Natural killer cell (primary cell): ENCODE data around the gene AGBL5. TPM values are rescaled to one million over a fixed set of nuclear protein-coding genes. Genes with fewer than 3 reads are reported as not detected.

Source experiments
- ATAC-seq, 3 donors: fragments of 150-1000 bp in 2 of 3; fragments of 200-7000 bp in 1 of 3; cut with Tn5 transposase; 1 replicate in 1 of 3; 2 replicates in 2 of 3; pipeline ENCODE4 v1.10.0; 2021; ENCODE audit warnings: mild to moderate bottlenecking in 2 of 3, moderate library complexity in 2 of 3
- DNase-seq, 2 donors: peaks; one replicate each; pipeline versions ENCODE4 v3.0.0 to v3.0.0-alpha.2; 2013 to 2021; ENCODE audit warnings: mixed read lengths in 1 of 2
- H3K27ac ChIP-seq: one replicate; pipeline ENCODE4 v1.5.1; 2013; ENCODE audit warnings: mild to moderate bottlenecking, low read length
- H3K27me3 ChIP-seq: one replicate; pipeline ENCODE4 v1.6.1; 2013; ENCODE audit warnings: low read length; ENCODE audit not compliant: control insufficient read depth, insufficient read depth
- H3K36me3 ChIP-seq: one replicate; pipeline ENCODE4 v1.6.1; 2013; ENCODE audit warnings: low read length; ENCODE audit not compliant: control insufficient read depth, insufficient read depth
- H3K4me1 ChIP-seq: one replicate; pipeline ENCODE4 v1.6.1; 2013; ENCODE audit warnings: low read length; ENCODE audit not compliant: control insufficient read depth, insufficient read depth
- H3K4me3 ChIP-seq: one replicate; pipeline ENCODE4 v1.5.1; 2013; ENCODE audit warnings: low read length
- H3K9me3 ChIP-seq: one replicate; pipeline ENCODE4 v1.6.1; 2013; ENCODE audit warnings: low read length; ENCODE audit not compliant: control insufficient read depth, insufficient read depth
- H3K27ac Mint-ChIP-seq, 2 donors: one replicate each; pipeline ENCODE4 v1.8.0; 2022; ENCODE audit warnings: mild to moderate bottlenecking in 2 of 2, mixed read lengths in 2 of 2, moderate library complexity in 1 of 2
- H3K27me3 Mint-ChIP-seq, 2 donors: one replicate each; pipeline ENCODE4 v1.8.0; 2022; ENCODE audit warnings: low read depth in 2 of 2, mixed read lengths in 2 of 2
- H3K36me3 Mint-ChIP-seq: one replicate; pipeline ENCODE4 v1.8.0; 2022; ENCODE audit warnings: mixed read lengths
- H3K4me1 Mint-ChIP-seq, 2 donors: one replicate each; pipeline ENCODE4 v1.8.0; 2022; ENCODE audit warnings: mixed read lengths in 2 of 2
- H3K4me3 Mint-ChIP-seq: one replicate; pipeline ENCODE4 v1.8.0; 2022; ENCODE audit warnings: mild to moderate bottlenecking, moderate library complexity, mixed read lengths
- H3K9me3 Mint-ChIP-seq, 2 donors: one replicate each; pipeline ENCODE4 v1.8.0; 2022; ENCODE audit warnings: mixed read lengths in 2 of 2
- WGBS: methylation state at CpG from one replicate; pipeline ENCODE4 v1.1.7; 2013; ENCODE audit warnings: missing lambda C conversion rate; ENCODE audit not compliant: insufficient coverage; 5-methylcytosine and 5-hydroxymethylcytosine counted together
- intact Hi-C: fragments of 100-400 bp; cut with micrococcal nuclease; formaldehyde crosslinking; loops from one replicate; pipeline ENCODE4 v1.14.2; 2022
- total RNA-seq, 4 donors: library from RNA; stranded (reverse); fragments of 120-200 nt in 1 of 4; gene quantifications; one replicate each; pipeline versions ENCODE4 v1.2.3 to v1.2.4, GENCODE V29; 2013 to 2022
- TF ChIP-seq, protein P1 (sequence below): fragments of 200-600 bp; IDR thresholded peaks from one replicate; pipeline ENCODE4 v1.8.0; 2022; ENCODE audit warnings: antibody characterized with exemption

The AGBL5 gene
- total RNA-seq, 3 donors from 2014 or later (not counting 1 experiment from before 2014, with no cell fraction given): 10.0 to 12.0 (median 10.8) TPM

DNA sequence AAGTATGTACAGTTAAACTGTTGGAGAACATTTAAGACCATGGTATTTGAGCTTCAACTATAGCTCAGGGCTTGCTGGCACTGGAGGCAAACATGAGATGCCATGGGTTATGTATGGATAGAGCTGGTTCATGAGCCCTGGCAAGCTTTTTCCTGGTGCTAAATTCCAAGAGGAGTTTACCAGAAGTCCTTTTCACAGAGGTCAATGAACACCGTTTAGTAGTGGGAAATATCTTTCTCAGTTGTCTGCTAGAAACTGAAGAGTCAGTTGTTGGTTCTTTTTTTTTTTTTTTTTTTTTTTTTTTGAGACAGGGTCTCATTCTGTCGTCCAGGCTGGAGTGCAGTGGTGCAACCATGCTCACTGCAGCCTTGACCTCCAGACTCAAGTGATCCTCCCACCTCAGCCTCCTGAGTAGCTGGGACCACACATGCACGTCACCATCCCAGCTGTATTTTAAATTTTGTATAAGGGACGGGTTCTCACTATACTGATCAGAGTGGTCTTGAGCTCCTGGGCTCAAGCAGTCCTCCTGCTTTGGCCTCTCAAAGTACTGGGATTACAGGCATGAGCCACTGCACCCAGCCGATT, 36.4 kb downstream of the AGBL5 start:
- ATAC-seq (no peak), DNase-seq (no peak)
- intact Hi-C loops: loop anchor here (5.0 to 10.0 kb wide), 2 partner anchors 47 to 124 kb away; partner anchors contain the start of genes ATRAID, PREB, PRR30 and SLC5A6
- TF ChIP-seq, protein P1, sequence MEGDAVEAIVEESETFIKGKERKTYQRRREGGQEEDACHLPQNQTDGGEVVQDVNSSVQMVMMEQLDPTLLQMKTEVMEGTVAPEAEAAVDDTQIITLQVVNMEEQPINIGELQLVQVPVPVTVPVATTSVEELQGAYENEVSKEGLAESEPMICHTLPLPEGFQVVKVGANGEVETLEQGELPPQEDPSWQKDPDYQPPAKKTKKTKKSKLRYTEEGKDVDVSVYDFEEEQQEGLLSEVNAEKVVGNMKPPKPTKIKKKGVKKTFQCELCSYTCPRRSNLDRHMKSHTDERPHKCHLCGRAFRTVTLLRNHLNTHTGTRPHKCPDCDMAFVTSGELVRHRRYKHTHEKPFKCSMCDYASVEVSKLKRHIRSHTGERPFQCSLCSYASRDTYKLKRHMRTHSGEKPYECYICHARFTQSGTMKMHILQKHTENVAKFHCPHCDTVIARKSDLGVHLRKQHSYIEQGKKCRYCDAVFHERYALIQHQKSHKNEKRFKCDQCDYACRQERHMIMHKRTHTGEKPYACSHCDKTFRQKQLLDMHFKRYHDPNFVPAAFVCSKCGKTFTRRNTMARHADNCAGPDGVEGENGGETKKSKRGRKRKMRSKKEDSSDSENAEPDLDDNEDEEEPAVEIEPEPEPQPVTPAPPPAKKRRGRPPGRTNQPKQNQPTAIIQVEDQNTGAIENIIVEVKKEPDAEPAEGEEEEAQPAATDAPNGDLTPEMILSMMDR: no peak
- Mint-ChIP-seq H3K27me3 (no peaks in the 10 kb centered on the region), H3K36me3 (no peaks in the 10 kb centered on the region), H3K27ac (no peak overlapping the region), H3K9me3 (no peaks in the 10 kb centered on the region), H3K4me1 (peaks cover 16 to 24% of the 10 kb centered on the region in 2 donors), H3K4me3 (peak overlapping the region; percentile 89)
- no peaks in the 10 kb centered on the region for H3K36me3 ChIP-seq
- 95% methylated on average over 5 of the region's 5 CpGs for WGBS
- H3K9me3 ChIP-seq: no peaks in the 10 kb centered on the region
- H3K27ac ChIP-seq: no peak overlapping the region
- H3K4me3 ChIP-seq: no peak overlapping the region
- peaks cover 23% of the 10 kb centered on the region for H3K4me1 ChIP-seq
- no peaks in the 10 kb centered on the region for H3K27me3 ChIP-seq

DNA sequence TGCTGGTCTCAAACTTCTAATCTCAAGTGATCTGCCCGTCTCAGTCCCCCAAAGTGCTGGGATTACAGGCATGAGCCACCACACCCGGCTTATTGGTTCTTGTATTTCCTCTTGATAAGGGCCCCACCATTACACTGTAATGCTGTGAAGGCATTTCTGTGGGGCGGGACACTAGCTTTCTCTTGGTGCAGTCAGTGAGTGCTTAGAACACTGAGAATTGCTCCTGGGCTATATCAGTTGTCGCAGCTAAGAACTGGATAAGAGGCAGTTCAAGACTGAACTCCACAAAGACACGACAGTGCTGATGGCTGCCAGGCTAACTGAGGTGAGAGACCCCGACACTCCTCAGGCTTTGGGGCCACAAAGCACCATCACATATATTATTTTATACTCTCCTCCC, 37.2 kb downstream of the AGBL5 start:
- Mint-ChIP-seq H3K27ac (no peak overlapping the region), H3K27me3 (no peaks in the 10 kb centered on the region), H3K36me3 (no peaks in the 10 kb centered on the region), H3K4me3 (peak overlapping the region; percentile 61), H3K9me3 (no peaks in the 10 kb centered on the region), H3K4me1 (peaks cover 16 to 24% of the 10 kb centered on the region in 2 donors)
- no peak overlapping the region for H3K27ac ChIP-seq
- TF ChIP-seq, protein P1: no peak
- ATAC-seq (no peak), DNase-seq (no peak)
- 92% methylated on average over 6 of the region's 6 CpGs for WGBS
- peaks cover 21% of the 10 kb centered on the region for H3K4me1 ChIP-seq
- intact Hi-C loops: loop anchor here (5.0 to 10.0 kb wide), 2 partner anchors 46 to 124 kb away; partner anchors contain the start of genes ATRAID, PREB, PRR30 and SLC5A6
- no peaks in the 10 kb centered on the region for H3K36me3 ChIP-seq
- no peaks in the 10 kb centered on the region for H3K27me3 ChIP-seq
- no peaks in the 10 kb centered on the region for H3K9me3 ChIP-seq
- H3K4me3 ChIP-seq: no peak overlapping the region

DNA sequence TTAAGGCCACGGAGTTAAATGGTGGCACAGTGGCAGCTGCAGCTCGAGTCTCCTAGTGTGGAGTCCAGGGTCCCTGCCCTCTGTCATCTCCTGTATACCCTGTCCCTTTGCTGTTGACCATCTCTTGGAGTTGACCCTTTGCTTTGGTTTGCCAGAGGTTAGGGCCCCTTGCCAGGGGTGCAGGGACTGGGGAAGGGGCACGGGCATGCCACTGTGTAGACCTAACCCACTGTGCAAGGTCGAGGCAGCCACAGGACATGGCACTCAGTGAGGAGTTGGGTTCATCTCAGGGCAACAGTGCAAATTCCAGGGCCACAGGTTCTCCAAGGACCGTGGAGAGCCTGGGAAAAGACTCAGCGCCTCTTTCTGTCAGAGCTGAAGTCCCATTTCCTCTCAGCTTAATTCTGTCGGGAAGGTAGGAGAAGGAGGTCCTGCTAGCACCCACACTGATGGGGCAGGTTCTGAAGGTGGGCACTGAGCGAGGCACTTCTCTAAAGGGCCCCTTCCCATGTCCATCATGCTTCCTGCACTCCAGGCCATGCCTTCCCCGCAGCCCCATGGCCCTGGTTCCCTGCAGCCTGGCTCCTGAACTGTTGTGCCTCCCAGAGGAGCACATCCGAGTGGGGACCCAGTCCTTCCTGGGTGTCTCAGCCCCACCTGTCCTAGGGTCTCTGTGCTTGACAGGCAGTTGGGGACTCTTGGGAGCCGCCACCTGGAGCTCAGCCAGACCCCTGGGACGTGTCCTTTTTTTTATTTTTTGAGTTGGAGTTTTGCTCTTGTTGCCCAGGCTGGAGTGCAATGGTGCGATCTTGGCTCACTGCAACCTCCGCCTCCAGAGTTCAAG, 37.9 kb downstream of the AGBL5 start:
- no peak overlapping the region for H3K27ac ChIP-seq
- H3K4me1 Mint-ChIP-seq: peaks cover 16 to 19% of the 10 kb centered on the region in 2 donors
- TF ChIP-seq, protein P1: no peak
- H3K36me3 ChIP-seq: no peaks in the 10 kb centered on the region
- H3K9me3 ChIP-seq: no peaks in the 10 kb centered on the region
- H3K4me3 ChIP-seq: no peak overlapping the region
- WGBS: 95% methylated on average over 14 of the region's 14 CpGs
- DNase-seq: no peak
- no peak for ATAC-seq
- intact Hi-C loops: loop anchor here (5.0 to 10.0 kb wide), 2 partner anchors 45 to 123 kb away; partner anchors contain the start of genes ATRAID, PREB, PRR30 and SLC5A6
- H3K27me3 ChIP-seq: no peaks in the 10 kb centered on the region
- no peaks in the 10 kb centered on the region for H3K36me3 Mint-ChIP-seq
- H3K4me3 Mint-ChIP-seq: no peak overlapping the region
- no peaks in the 10 kb centered on the region for H3K27me3 Mint-ChIP-seq
- H3K9me3 Mint-ChIP-seq: no peaks in the 10 kb centered on the region
- no peak overlapping the region for H3K27ac Mint-ChIP-seq
- peaks cover 21% of the 10 kb centered on the region for H3K4me1 ChIP-seq
